WERI-Rb-1 (cell line): ENCODE data around the gene EME2.
A peak's percentile ranks its signal among the peaks of the same experiment; 100 is the strongest.

Source experiments
- DNase-seq: peaks from one replicate; pipeline ENCODE4 v3.0.0-alpha.2; 2020
- H3K27ac ChIP-seq: fragments of 250-450 bp; sonication (Bioruptor Pico); 2 replicates; pipeline ENCODE4 v1.5.1; 2020; ENCODE audit warnings: mild to moderate bottlenecking, moderate library complexity
- H3K27me3 ChIP-seq: fragments of 250-450 bp; sonication (Bioruptor Pico); 2 replicates; pipeline ENCODE4 v1.5.1; 2021; ENCODE audit warnings: mild to moderate bottlenecking, low read depth, moderate library complexity; ENCODE audit not compliant: insufficient read depth, severe bottlenecking
- H3K36me3 ChIP-seq: fragments of 250-450 bp; sonication (Bioruptor Pico); 2 replicates; pipeline ENCODE4 v1.5.1; 2020; ENCODE audit warnings: mild to moderate bottlenecking, moderate library complexity
- H3K4me3 ChIP-seq: 2 replicates; pipeline ENCODE4 v1.5.1; 2011; ENCODE audit warnings: low read depth, mild to moderate bottlenecking, control low read depth, low read length
- H3K9me3 ChIP-seq: fragments of 250-450 bp; sonication (Bioruptor Pico); 2 replicates; pipeline ENCODE4 v1.5.1; 2021; ENCODE audit warnings: mild to moderate bottlenecking, moderate library complexity; ENCODE audit not compliant: severe bottlenecking
- TF ChIP-seq, protein P1 (sequence below): IDR thresholded peaks from 2 replicates; pipeline ENCODE4 v1.5.1; 2011; ENCODE audit warnings: low read depth, mild to moderate bottlenecking, control low read depth, inconsistent platforms, low read length

EME2 gene

DNA sequence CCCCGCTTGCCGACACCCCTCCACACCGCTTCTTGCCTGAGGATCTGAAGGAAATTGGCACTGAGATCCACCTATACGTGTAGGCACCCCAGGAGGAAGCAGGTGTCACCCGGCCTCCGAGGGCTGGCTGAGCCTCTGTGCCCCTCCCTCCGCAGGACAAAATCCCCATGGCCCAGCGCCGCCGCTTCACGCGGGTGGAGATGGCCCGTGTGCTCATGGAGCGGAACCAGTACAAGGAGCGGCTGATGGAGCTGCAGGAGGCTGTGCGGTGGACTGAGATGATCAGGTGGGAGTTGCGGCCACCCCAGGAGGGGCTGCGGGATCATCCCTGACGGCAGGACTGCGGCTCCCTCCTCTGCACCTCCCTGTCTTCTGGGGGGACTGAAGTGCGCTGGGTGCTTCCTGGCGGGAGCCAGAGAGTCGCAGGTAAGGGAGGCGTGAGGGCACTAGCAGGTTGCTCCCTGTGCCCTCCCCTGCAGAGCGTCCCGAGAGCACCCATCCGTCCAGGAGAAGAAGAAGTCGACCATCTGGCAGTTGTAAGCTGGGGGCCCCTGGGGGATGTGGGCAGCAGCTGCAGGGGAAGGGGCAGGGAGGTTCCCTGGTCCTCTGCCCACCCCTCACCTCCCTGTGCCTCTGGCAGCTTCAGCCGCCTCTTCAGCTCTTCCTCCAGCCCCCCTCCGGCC is 10.3 kb upstream of the EME2 start:
- H3K9me3 ChIP-seq: no peaks in the 10 kb centered on the region
- no peaks in the 10 kb centered on the region for H3K27me3 ChIP-seq
- peak; percentile 78 for DNase-seq
- TF ChIP-seq, protein P1, sequence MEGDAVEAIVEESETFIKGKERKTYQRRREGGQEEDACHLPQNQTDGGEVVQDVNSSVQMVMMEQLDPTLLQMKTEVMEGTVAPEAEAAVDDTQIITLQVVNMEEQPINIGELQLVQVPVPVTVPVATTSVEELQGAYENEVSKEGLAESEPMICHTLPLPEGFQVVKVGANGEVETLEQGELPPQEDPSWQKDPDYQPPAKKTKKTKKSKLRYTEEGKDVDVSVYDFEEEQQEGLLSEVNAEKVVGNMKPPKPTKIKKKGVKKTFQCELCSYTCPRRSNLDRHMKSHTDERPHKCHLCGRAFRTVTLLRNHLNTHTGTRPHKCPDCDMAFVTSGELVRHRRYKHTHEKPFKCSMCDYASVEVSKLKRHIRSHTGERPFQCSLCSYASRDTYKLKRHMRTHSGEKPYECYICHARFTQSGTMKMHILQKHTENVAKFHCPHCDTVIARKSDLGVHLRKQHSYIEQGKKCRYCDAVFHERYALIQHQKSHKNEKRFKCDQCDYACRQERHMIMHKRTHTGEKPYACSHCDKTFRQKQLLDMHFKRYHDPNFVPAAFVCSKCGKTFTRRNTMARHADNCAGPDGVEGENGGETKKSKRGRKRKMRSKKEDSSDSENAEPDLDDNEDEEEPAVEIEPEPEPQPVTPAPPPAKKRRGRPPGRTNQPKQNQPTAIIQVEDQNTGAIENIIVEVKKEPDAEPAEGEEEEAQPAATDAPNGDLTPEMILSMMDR: 0 out of 2 replicates have a peak, but pooled peaks have one; percentile 22
- peaks cover 56% of the 10 kb centered on the region for H3K36me3 ChIP-seq
- peak overlapping the region; percentile 87 for H3K27ac ChIP-seq
- peak overlapping the region; percentile 21 for H3K4me3 ChIP-seq

DNA sequence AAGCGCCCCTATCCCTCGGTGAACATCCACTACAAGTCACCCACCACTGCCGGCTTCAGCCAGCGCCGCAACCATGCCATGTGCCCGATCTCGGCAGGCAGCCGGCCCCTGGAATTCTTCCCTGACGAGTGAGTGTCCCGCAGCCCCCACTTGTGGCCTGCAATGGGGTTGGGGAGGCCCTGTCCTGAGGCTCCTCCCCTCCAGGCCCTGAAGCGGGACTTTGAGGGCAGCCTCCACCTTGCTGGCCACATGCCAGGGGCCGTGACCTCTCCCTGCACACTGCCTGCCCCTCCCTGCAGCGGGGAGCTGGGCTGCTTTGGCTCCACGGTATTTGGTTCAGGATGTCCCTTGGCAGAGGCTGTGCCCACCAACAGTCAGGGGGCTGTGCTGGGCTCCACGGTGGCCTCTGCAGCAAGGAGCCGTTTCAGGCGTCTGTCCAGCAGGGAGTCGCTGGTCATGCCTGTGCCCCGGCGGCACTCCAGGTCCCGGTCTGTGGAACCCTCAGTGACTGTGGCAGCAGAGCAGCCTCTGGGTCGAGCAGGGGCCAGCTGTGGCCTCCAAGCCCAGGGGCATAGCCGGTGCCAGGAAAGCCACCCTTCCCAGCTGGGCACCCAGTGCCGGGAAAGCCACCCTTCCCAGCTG is 9.6 kb upstream of the EME2 start:
- Histone ChIP-seq H3K4me3 (peak overlapping the region; percentile 21), H3K9me3 (no peaks in the 10 kb centered on the region), H3K27ac (peak overlapping the region; percentile 87), H3K36me3 (peaks cover 62% of the 10 kb centered on the region), H3K27me3 (no peaks in the 10 kb centered on the region)
- TF ChIP-seq, protein P1: no peak
- DNase-seq: no peak

DNA sequence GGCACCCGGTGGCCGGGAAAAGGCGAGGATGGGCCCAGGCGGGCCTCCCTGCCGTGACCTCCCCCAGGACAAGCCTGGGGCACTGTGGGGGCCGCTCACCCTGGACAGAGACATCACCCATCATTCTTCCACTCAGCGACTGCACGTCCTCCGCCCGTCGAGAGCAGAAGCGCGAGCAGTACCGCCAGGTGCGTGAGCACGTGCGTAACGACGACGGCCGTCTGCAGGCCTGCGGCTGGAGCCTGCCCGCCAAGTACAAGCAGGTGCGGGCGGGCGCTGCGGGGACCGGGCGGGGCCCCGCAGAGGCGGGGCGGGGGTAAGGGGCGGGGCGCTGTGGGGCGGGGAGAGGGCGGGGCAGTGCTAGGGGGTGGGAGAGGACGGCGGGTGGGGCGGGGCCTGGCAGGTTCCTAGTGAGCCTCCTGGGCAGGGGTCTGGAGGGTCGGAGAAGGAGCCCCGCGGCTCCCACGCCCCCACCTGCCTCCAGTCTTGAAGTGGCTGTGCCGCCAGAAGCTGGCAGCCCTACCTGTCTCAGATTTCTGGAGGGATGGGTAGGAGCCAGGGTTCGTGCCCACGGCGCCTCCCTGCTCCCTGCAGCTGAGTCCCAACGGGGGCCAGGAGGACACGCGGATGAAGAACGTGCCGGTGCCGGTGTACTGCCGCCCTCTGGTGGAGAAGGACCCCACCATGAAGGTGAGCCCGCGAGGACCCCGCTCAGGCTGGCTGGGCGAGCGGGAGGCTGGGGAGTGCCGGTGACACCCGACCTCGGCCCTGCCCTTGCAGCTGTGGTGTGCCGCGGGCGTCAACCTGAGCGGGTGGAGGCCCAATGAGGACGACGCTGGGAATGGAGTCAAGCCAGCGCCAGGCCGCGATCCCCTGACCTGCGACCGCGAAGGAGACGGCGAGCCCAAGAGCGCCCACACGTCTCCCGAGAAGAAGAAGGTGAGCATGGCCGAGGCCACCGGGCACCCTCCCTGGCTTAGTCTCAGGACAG is 8.8 kb upstream of the EME2 start:
- Histone ChIP-seq H3K36me3 (peaks cover 70% of the 10 kb centered on the region), H3K9me3 (no peaks in the 10 kb centered on the region), H3K27me3 (no peaks in the 10 kb centered on the region), H3K27ac (peak overlapping the region; percentile 87), H3K4me3 (no peak overlapping the region)
- DNase-seq: peak; percentile 88
- TF ChIP-seq, protein P1: peak; percentile 74

DNA sequence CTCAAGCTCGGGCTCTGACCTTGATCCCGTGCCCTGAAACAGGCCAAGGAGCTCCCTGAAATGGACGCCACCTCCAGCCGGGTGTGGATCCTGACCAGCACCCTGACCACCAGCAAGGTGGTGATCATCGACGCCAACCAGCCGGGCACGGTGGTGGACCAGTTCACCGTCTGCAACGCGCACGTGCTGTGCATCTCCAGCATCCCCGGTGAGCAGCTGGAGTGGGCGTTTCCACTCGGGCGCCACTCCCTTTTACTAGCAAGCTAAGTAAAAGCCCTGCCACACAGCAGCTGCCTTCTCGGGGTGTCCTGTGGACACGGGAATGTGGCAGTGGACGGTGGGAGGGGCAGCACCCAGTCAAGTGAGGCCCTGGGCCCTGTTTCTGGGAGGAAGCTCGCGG is 7.6 kb upstream of the EME2 start:
- Histone ChIP-seq H3K27ac (no peak overlapping the region), H3K4me3 (no peak overlapping the region), H3K9me3 (no peaks in the 10 kb centered on the region), H3K27me3 (no peaks in the 10 kb centered on the region), H3K36me3 (peaks cover 79% of the 10 kb centered on the region)
- TF ChIP-seq, protein P1: no peak
- no peak for DNase-seq

DNA sequence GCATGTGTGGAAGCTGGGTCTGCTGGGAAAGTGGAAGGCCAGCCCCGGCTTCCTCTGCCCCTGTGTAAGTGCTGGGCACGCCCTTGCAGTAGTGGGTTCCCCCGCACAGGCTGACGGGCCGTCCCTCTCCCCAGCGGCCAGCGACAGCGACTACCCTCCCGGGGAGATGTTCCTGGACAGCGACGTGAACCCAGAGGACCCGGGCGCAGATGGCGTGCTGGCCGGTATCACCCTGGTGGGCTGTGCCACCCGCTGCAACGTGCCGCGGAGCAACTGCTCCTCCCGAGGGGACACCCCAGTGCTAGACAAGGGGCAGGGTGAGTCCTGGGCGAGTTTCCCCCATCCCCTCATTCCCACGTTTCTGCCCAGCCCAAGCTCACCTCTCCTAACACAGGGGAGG is 6.8 kb upstream of the EME2 start:
- Histone ChIP-seq H3K36me3 (peaks cover 76% of the 10 kb centered on the region), H3K27ac (no peak overlapping the region), H3K4me3 (no peak overlapping the region), H3K9me3 (no peaks in the 10 kb centered on the region), H3K27me3 (no peaks in the 10 kb centered on the region)
- DNase-seq: no peak
- TF ChIP-seq, protein P1: no peak
